Tibial nerve (tissue), 4 donors: ENCODE results near the gene KLC3. TPM values are rescaled to one million over a fixed set of nuclear protein-coding genes. Genes with fewer than 3 reads are reported as not detected.

Experiments used
- DNase-seq, 2 donors: peaks; one replicate each; pipeline ENCODE4 v3.0.0-alpha.2; 2019; ENCODE audit warnings: low spot score in 2 of 2
- H3K27ac ChIP-seq, 4 donors: fragments of 200-600 bp; sonication (generic) in 3 of 4; one replicate each; pipeline ENCODE4 v1.5.1; 2017 to 2019; ENCODE audit warnings: mild to moderate bottlenecking in 1 of 4
- H3K27me3 ChIP-seq, 2 donors: fragments of 200-600 bp; sonication (generic) in 1 of 2; one replicate each; pipeline versions ENCODE4 v1.5.1 to v1.6.0; 2017 to 2019
- H3K36me3 ChIP-seq, 3 donors: fragments of 200-600 bp; sonication (generic); one replicate each; pipeline ENCODE4 v1.5.1; 2018 to 2019
- H3K4me1 ChIP-seq, 4 donors: fragments of 200-600 bp; sonication (generic) in 3 of 4; one replicate each; pipeline ENCODE4 v1.5.1; 2017 to 2019
- H3K4me3 ChIP-seq, 4 donors: fragments of 200-600 bp; sonication (generic) in 3 of 4; one replicate each; pipeline ENCODE4 v1.5.1; 2017 to 2019; ENCODE audit warnings: mild to moderate bottlenecking in 1 of 4, moderate library complexity in 1 of 4
- H3K9me3 ChIP-seq, 4 donors: fragments of 200-600 bp; sonication (generic) in 3 of 4; one replicate each; pipeline ENCODE4 v1.5.1; 2017 to 2019
- CTCF ChIP-seq, 5 experiments: fragments of 200-600 bp in 3 of 5; fragments of 450-650 bp in 2 of 5; sonication (generic) in 3 of 5; IDR thresholded peaks; one replicate each; pipeline ENCODE4 v1.5.1; 2016 to 2019; ENCODE audit warnings: antibody characterized with exemption in 5 of 5, mild to moderate bottlenecking in 3 of 5, moderate library complexity in 2 of 5
- EP300 ChIP-seq, 2 donors: sonication (generic); formaldehyde crosslinking; IDR thresholded peaks; one replicate each; pipeline ENCODE4 v1.6.1; 2017; ENCODE audit warnings: antibody characterized with exemption in 2 of 2, mild to moderate bottlenecking in 1 of 2
- POLR2A ChIP-seq, 2 donors: fragments of 450-650 bp; IDR thresholded peaks; one replicate each; pipeline ENCODE4 v1.6.1; 2017; ENCODE audit warnings: antibody characterized with exemption in 2 of 2, mild to moderate bottlenecking in 2 of 2, moderate library complexity in 2 of 2
- WGBS, 2 donors: methylation state at CpG; one replicate each; pipeline ENCODE4 v1.1.5; 2018; 5-methylcytosine and 5-hydroxymethylcytosine counted together
- total RNA-seq, 4 donors: library from RNA; depleted of rRNA; stranded (reverse); fragments of >200 nt; gene quantifications; one replicate each; pipeline ENCODE4 v1.1.0, GENCODE V29; 2016

Gene KLC3
- total RNA-seq, 4 donors from 2014 or later: not detected

- TF ChIP-seq POLR2A (IDR thresholded peaks at IDR 0.05) (no peak), EP300 (IDR thresholded peaks at IDR 0.05) (no peak), CTCF (IDR thresholded peaks at IDR 0.05) (no peak)
- Histone ChIP-seq H3K27me3 (peaks cover 0 to 39% of the 10 kb centered on the region in 2 donors), H3K36me3 (peaks cover 0 to 34% (median 4%) of the 10 kb centered on the region in 3 donors), H3K9me3 (no peaks in the 10 kb centered on the region), H3K4me3 (no peak overlapping the region), H3K27ac (no peak overlapping the region), H3K4me1 (no peaks in the 10 kb centered on the region)
- no peak for DNase-seq
- WGBS, 2 donors: 78 to 84% methylated on average over 23 of the region's 23 CpGs
Measured at GRCh38 chr19:45348367-45349125, 8.0 kb downstream of the KLC3 start.

- DNase-seq: no peak
- H3K4me1 ChIP-seq: no peaks in the 10 kb centered on the region
- H3K9me3 ChIP-seq: no peaks in the 10 kb centered on the region
- H3K36me3 ChIP-seq: peaks cover 0 to 39% (median 5%) of the 10 kb centered on the region in 3 donors
- no peak overlapping the region for H3K4me3 ChIP-seq
- TF ChIP-seq CTCF (IDR thresholded peaks at IDR 0.05) (no peak), POLR2A (IDR thresholded peaks at IDR 0.05) (no peak), EP300 (IDR thresholded peaks at IDR 0.05) (no peak)
- WGBS, 2 donors: 31 to 41% methylated on average over 2 to 3 of the region's 3 CpGs
- H3K27ac ChIP-seq: no peak overlapping the region
- peaks cover 0 to 39% of the 10 kb centered on the region in 2 donors for H3K27me3 ChIP-seq
Measured at GRCh38 chr19:45349126-45349415, 8.5 kb downstream of the KLC3 start.

GRCh38 chr19:45349430-45349941 lies 8.9 kb downstream of the KLC3 start:
- TF ChIP-seq CTCF (IDR thresholded peaks at IDR 0.05): no peak
- peaks cover 0 to 44% (median 5%) of the 10 kb centered on the region in 3 donors for H3K36me3 ChIP-seq
- no peak overlapping the region for H3K4me3 ChIP-seq
- 86 to 90% methylated on average over 13 to 17 of the region's 17 CpGs for WGBS, 2 donors
- H3K27ac ChIP-seq: no peak overlapping the region
- H3K27me3 ChIP-seq: peaks cover 0 to 36% of the 10 kb centered on the region in 2 donors
- no peak for DNase-seq
- no peaks in the 10 kb centered on the region for H3K9me3 ChIP-seq
- H3K4me1 ChIP-seq: no peaks in the 10 kb centered on the region

GRCh38 chr19:45350477-45351058 lies 10.0 kb downstream of the KLC3 start:
- H3K27me3 ChIP-seq: peaks cover 0 to 25% of the 10 kb centered on the region in 2 donors
- TF ChIP-seq EP300 (IDR thresholded peaks at IDR 0.05) (no peak), POLR2A (IDR thresholded peaks at IDR 0.05) (no peak)
- no peak overlapping the region for H3K4me3 ChIP-seq
- peaks cover 0 to 54% (median 5%) of the 10 kb centered on the region in 3 donors for H3K36me3 ChIP-seq
- 81 to 86% methylated on average over 16 to 17 of the region's 17 CpGs for WGBS, 2 donors
- H3K4me1 ChIP-seq: no peaks in the 10 kb centered on the region
- no peaks in the 10 kb centered on the region for H3K9me3 ChIP-seq
- no peak overlapping the region for H3K27ac ChIP-seq
- DNase-seq: no peak

GRCh38 chr19:45351401-45351952 lies 10.9 kb downstream of the KLC3 start:
- Histone ChIP-seq H3K9me3 (no peaks in the 10 kb centered on the region), H3K36me3 (peaks cover 0 to 63% (median 5%) of the 10 kb centered on the region in 3 donors), H3K4me3 (no peak overlapping the region), H3K27me3 (peaks cover 0 to 16% of the 10 kb centered on the region in 2 donors), H3K27ac (no peak overlapping the region), H3K4me1 (no peaks in the 10 kb centered on the region)
- no peak for TF ChIP-seq EP300 (IDR thresholded peaks at IDR 0.05)
- no peak for TF ChIP-seq POLR2A (IDR thresholded peaks at IDR 0.05)
- no peak for TF ChIP-seq CTCF (IDR thresholded peaks at IDR 0.05)
- DNase-seq: no peak
- WGBS, 2 donors: 72 to 76% methylated on average over 13 of the region's 13 CpGs
